T-helper 2 cell (primary cell): ENCODE results near the gene TSSK6.

ENCODE experiments used
- DNase-seq, 5 experiments: peaks; one replicate each; pipeline versions ENCODE4 v3.0.0 to v3.0.0-alpha.2; 2012 to 2022

Gene TSSK6

DNA sequence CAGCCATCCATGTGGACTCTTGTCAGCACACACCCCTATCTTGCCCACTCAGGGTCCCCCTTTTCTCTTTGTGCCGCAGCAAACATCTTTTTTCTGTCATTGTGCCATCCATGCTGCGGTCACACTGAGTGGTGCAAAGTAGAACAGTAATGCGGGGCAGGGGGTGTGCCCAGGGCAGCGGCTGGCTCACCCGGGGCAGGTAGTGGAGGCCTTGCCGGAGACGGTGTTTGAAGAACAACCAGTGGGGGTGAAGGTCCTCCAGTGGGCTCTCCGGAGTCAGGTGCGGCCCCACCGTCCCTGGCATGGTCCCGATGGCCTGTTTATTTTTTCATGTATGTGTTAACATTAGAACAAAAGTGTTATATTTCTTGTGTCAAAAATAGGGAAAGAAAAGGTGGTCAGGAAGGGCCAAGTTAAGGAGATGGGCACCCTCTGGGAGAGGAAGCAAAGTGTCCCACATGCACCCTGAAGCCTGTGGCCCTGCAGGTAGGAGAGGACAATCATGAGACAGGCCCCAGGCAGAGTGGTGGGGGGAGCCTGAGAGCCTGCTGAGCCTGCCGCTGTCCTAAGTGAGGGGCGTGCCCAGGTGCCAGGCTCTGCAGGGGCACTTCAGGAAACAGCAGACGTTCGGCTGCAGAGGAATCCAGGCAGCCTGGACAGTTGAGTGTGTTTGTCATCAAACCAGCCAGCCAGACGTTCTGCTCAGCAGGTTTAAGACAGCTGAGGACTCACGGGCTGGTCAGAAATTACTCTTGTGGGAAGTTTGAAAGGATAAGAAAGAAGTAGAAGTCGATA, 12.3 kb downstream of the TSSK6 start:
- DNase-seq = no peak

DNA sequence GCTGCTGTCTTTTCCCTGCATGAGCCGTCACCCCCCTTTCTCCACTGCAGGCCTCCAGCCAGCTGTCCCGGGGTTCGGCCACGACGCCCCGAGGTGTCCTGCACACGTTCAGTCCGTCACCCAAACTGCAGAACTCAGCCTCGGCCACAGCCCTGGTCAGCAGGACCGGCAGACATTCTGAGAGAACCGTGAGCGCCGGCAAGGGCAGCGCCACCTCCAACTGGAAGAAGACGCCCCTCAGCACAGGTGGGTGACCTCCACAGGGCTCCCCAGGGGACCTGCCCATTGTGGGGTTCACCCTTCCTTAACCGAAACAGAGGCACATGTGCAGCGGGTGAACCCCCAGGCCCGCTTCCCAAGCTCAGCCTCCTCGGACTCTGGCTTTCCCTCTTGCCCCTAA, 13.1 kb downstream of the TSSK6 start:
- no peak for DNase-seq

- no peak for DNase-seq
These were observed 13.6 kb downstream of the TSSK6 start for GRCh38 chr19:19501798-19502197.

DNA sequence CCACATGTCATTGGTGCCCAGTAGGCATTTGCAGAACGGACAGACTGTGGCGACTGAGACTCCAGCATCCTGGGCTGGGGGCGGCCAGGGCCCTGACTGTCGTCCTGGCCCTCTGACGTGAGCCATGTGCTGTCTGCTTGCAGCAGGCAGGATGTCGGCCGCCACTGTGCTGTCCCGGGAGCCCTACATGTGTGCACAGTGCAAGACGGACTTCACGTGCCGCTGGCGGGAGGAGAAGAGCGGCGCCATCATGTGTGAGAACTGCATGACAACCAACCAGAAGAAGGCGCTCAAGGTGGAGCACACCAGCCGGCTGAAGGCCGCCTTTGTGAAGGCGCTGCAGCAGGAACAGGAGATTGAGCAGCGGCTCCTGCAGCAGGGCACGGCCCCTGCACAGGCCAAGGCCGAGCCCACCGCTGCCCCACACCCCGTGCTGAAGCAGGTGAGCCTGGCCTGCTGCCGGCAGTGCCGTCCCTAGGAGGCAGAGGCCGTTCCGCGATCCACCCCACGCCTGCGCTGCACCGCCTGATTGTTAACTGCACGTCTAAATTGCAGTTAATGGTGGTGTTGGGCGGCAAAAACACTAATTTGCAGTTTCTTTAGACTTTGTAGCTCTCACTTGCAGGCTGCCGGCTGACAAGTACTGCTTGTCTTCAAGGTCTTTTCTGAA, 14.2 kb downstream of the TSSK6 start:
- DNase-seq = no peak

GRCh38 chr19:19499272-19499995, 15.9 kb downstream of the TSSK6 start:
- no peak for DNase-seq

- no peak for DNase-seq
These were observed 16.9 kb downstream of the TSSK6 start for GRCh38 chr19:19498255-19498991.

GRCh38 chr19:19495614-19496603, 19.4 kb downstream of the TSSK6 start:
- no peak for DNase-seq

DNA sequence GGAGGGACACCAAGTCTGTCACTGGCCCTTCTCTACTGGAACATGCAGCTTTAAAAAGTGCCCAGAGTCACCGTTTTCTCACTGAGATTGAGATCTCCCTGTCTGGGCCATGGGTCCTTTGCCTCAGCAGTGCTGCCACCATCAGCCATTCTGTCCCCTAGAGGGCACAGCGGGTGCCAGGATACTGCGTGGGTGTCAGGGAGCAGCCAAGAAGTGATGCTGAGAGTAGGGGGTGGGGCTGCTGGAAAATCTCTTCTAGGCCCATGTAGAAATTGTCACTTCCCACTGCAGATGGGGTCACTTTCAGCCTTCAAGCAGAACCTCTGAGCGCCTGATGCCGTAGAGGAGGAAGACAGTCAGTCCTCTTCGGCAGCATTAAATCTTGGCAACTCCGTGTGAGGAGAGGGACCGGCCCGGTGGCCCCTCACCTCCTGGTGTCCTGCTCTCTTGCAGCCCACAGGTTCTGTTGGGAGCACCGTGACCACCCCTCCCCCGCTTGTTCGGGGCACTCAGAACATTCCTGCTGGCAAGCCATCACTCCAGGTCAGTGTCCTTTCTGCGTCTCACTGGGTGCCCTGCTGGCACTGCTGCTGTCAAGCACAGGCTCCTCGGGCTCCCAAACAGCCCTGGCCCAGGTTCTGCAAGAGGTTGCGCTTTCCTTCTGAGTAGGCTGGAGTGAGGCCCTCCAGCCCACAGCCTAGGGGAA, 21.4 kb downstream of the TSSK6 start:
- no peak for DNase-seq

- DNase-seq = no peak
These were observed 23.2 kb downstream of the TSSK6 start for GRCh38 chr19:19492026-19492610.

- no peak for DNase-seq
These were observed 23.9 kb downstream of the TSSK6 start for GRCh38 chr19:19491321-19492025.

GRCh38 chr19:19490214-19490968, 25.0 kb downstream of the TSSK6 start:
- peak; percentile 36 to 85 (median 69) for DNase-seq

- no peak for DNase-seq
These were observed 25.5 kb downstream of the TSSK6 start for GRCh38 chr19:19489804-19490204.

- DNase-seq = peak; percentile 67 to 99 (median 86)
These were observed 26.3 kb downstream of the TSSK6 start for GRCh38 chr19:19488875-19489690.

GRCh38 chr19:19487950-19488874, 27.1 kb downstream of the TSSK6 start:
- no peak for DNase-seq

DNA sequence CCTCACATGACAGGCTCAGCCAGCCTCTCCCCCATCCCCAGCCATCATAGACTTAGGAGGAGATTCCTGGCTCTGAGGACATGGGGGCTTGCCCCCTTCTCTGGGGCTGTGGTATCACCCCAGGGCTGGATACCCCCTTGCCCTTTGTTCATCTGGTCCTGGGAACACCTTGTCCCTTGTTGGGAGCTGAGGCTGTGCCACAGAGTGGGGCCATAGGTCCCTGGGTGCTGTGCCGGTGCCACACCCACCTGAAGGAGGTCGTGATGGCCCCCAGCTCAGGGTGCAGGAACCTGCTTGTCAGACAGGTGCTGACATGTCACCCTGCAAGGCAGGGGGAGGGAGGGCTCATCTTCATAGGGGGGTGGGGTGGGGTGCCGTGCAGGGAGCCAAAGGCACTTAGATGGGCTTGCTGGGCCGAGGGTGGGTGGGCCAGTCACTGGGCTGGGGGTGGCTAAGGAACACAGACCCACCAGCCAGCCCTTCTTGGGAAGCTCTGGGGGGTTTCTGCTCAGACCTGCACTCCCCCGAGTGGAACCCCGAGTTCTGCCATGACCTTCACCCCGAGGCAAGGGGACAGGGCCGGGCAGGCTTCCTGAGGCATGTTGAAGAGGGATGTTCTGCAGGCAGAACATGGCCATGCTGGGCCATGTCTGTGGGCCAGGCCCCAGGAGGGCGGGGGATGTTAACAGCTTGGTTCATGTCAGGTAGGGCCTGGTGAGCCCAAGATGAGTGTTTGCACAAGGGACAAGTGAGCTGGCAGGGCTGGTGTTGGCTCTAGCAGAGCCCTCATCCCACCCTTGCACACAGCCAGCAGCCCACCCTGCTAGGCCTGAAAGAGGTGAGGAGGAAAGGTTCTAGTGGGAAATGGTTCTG, 28.0 kb downstream of the TSSK6 start:
- no peak for DNase-seq
